GM18526 (cell line): Measurements from ENCODE around the gene CBFB.

ENCODE experiments used
- POLR2A ChIP-seq: IDR thresholded peaks from 3 replicates; pipeline ENCODE4 v1.6.1; 2011; ENCODE audit not compliant: insufficient read length; ENCODE audit errors: extremely low read depth

The CBFB gene

DNA sequence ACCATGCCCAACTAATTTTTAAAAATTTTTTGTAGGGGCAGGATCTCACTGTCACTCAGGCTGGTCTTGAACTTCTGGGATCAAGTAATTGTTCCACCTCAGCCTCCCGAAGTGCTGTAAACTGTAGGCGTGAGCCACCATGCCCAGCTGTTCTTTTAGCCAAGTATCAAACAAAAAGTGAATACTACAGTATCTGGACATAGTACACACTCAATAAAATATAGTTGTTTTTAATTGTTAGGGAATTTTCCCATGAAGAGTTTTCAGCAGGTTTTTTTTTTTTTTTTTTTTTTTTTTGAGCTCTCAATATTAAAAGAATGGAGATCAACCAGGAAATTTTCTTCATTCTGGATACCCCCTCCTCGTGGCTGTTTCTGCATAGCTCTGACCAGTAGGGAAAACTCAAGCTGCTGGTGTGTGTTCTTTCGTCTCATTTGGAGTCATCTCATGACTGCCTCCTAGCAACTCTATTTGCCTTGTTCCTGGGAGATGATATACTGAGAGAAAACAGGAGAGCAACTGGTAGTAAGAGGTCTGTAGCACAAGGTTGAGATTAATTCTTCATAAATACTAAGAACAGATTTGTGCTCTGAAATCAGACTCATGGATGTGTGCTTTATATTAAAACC is 64.3 kb downstream of the CBFB start:
- no peak for TF ChIP-seq POLR2A

DNA sequence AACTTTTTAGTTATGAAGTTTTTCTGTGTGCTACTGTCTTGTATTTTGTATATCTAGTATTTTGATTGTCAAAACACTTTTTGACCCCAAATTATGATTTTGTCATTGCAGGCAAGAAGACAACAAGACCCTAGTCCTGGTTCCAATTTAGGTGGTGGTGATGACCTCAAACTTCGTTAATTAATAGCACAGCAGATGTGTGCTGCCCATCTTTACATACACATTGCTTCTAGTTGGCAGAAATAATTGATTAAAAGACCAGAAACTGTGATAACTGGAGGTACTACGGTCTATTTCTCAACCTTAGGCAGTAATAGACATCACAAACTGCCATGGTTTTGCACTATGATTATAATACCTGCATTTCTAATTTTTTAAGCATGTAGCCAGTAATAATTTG is 69.7 kb downstream of the CBFB start:
- no peak for TF ChIP-seq POLR2A

DNA sequence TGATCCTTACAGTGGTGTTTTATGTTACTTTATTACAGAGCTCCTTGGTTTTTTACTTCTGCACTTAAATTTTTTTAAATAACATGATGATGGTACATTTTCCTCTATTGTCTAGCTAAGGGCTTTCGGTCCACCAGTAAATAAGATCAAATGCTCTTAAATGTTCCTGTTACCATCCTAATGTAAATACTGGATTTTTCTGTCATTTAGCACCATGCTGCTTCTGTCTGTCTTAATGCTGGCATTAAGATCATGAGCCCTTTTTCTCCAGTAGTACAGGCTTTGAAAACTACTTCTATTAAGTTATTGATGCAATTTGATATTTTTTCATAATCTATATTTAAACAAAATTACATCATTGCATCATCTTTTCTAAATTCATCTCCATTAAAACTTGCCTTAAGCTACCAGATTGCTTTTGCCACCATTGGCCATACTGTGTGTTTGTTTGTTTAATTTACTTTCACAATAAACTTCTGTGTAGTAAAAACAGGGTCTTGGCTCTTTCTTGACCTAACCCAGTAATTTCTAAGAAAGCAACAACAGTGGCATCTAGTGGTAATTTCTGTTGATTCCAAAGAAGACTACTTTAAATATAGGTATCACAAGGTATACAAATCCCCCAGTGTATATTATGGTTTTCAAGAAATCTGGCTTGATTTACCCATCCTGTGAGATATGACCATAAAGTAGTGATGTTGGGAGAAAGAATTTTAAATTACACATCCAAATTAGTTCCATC is 71.8 kb downstream of the CBFB start:
- TF ChIP-seq POLR2A, result no peak

DNA sequence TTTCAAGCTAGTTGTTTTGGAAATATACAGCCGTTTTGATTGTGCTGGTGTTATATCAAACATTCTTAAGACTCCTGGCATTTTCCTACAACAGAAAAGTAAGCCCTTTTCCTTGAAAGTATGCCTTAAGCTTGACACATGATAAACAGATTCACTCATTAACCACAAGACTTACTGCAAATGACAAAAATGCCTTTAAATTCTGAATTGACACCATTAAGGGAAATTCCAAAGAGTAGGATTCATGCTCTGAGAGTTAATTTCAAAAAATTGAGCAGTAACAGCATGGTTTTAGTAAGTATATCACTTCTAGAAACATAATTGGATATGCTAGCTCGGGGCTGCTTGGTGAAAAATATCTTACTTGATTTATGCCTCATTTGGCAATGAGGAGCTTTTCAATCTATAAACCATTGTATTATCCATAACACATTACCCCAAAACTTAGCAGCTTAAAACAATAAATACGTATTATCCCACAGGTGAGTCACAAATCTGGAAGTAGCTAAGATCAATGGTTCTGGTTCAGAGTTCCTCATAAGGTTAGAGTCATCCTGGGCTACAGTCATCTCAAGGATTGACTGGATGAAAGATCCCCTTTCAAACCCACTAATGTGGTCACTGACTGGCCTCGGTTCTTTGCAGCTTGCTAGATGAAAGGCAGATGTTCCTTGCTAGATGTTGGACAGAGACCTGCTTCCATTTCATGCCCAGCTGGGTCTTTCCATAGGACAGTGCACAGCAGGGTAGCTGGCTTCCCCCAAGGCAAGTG is 72.5 kb downstream of the CBFB start:
- no peak for TF ChIP-seq POLR2A

DNA sequence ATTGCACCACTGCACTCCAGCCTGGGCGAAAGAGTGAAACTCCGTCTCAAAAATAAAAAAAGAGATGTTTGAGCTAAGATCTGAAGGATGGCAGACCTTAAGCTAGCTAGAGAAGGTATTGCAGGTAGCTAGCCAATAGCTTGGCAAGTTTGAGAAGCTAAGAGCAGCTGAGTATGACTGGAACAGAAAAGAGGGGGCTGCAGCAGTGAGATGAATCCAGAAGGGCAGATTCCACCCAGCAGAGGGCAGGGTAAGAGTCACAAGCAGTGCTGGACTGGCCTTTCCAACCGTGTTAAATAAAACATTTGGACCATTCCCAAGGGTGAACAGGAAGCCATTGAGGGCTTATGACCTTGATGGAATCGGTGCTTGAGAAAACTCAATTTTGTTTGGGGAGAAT is 75.1 kb downstream of the CBFB start:
- no peak for TF ChIP-seq POLR2A

DNA sequence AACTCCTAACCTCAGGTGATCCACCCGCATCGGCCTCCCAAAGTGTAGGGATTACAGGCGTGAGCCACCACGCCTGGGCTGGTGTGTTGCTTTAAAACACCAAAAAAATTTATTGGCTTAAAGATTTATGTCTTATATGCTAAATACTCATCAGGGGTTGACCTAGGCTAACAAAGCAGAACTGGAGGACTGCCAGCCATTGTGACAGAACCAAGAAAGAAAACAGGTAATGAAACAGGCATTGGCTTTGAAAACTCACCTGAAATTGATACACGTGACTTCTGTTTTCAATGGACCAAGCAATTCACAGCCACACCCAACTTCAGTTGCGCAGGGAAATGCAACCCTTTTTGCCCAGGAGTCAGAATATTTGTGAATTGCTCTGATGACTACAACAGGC is 75.9 kb downstream of the CBFB start:
- no peak for TF ChIP-seq POLR2A

DNA sequence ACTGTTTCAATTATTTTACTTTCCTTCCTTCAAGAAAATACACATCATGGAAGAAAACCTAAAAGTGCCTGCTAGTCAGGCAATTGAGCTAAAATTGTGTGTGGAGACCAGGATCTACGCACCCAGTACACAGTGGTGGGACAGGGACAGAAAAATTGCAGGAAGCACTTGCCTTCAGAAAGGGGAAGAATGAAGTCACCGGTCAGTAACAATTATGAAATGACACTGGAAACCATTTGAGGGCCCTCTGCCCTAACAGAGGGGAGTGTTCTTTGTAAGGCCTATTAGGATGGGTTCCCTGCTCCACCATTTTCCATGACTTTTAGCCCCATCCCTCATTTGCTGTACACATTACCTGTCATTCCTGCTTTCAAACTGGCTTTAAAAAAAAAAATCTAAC is 76.3 kb downstream of the CBFB start:
- TF ChIP-seq POLR2A, result no peak

DNA sequence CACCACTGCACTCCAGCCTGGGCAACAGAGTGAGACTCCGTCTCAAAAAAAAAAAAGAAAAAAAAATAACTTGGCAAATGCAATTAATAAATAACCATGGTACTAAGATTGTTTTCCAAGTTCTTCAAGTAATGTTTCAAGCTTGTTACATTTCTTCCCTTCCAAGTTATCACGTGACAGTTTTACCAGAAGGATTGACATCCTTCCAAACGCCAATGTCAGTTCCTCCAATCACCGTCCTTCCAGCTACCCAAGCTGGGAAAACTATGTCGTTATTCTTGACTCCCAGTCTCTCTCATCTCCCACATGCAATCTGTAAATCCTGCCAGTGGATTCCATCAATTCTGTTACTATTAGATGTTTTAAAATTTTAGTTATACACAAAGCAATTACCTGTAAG is 76.9 kb downstream of the CBFB start:
- TF ChIP-seq POLR2A, result no peak

DNA sequence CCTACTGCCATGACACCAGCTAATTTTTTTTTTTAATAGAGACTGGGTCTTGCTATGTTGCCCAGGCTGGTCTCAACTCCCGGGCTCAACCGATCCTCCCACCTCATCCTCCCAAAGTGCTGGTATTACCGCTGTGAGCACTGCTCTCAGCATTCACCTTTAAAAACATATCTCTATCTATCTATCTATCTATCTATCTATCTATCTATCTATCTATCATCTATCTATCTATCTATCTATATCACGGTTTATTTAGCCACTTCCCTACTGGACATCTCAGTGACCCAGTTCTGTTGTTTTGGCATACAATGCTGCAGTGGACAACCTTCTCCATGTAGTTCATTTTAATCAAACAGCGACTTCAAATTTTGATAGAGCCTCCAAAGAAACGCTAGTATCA is 79.5 kb downstream of the CBFB start:
- no peak for TF ChIP-seq POLR2A

DNA sequence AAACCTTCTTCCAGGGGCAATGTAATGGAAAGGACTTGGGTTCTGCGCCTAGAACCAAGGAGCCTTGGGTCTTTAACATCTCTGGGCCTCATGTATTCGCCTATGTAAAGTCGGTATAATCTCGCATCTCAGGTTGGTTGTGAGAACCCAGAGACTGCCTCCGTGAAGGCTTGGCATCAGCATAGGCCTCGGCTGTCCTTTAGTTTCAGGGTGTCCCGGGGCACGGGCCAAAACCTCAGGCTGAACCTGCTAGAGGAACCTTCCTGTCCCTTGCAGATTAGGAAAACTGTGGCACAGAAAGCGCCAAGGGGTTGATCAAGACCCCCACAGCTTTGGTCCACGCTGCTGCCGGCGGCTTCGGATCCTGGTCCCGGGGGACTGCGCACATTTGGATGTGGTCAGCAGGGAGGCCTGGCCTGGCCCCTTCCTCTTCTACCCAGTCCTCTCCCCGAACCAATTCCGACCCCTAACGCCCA is 80.0 kb downstream of the CBFB start:
- no peak for TF ChIP-seq POLR2A

DNA sequence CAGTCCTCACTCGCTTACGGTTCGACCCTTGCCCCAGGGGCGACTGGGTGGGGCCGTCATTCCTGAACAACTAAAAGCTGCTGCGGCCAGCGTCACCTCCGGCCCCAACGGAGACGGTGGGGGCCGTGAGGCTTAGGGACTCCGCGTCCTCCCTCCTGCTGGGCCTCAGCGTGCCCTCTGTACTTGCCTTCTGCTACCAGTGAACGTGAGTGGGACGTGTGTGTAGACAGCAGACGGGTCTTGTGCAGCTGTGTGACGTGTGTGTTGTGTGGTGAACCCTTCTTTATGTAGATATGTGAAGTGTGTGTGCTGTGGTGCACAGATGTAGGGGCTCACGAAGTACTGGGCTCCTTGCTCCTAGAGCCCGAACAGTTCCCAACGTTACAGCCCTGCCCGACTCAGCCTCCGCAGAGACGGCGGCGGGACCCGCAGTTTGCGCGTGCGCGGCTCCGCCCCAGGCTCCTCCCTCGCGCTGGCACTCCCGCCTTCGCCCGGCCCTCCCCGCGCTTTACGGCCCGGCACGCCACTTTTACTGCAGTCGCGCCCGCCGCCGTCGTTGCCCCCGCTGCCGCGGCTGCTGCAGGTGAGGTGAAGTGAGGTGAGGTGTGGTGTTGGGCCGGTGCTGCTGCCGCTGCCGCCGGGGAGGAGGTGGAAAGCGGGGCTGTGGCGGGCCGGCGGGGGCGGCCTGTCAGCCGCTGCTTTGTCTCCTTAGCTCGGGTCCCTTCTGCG is 80.6 kb downstream of the CBFB start, which contains the start of gene PHAF1:
PHAF1 (plus strand) TSS at position 535 of the 729 bp plus-strand sequence. CDS start 235 bp downstream, outside the sequence.
- TF ChIP-seq POLR2A, result peak; percentile 86

DNA sequence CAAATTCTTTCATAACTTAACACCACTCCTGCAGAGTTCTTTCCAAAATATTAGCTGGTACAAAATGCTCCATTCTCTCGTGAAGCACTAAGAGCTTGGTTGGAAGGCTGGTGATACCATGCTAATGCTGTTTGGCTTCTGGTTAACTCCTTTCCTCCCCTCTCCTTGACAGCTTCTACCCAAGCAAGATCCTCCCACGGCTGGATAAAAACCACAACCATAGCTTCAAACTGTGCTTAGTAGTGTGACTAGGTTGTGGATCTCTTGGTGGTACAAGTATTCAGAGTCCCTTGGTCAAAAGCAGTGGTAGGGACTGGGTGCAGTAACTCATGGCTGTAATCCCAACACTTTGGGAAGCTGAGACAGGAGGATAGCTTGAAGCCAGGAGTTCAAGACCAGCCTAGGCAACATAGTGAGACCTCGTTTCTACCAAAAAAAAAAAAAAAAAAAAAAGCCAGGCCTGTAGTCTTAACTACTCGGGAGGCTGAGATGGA is 83.0 kb downstream of the CBFB start:
- no peak for TF ChIP-seq POLR2A

DNA sequence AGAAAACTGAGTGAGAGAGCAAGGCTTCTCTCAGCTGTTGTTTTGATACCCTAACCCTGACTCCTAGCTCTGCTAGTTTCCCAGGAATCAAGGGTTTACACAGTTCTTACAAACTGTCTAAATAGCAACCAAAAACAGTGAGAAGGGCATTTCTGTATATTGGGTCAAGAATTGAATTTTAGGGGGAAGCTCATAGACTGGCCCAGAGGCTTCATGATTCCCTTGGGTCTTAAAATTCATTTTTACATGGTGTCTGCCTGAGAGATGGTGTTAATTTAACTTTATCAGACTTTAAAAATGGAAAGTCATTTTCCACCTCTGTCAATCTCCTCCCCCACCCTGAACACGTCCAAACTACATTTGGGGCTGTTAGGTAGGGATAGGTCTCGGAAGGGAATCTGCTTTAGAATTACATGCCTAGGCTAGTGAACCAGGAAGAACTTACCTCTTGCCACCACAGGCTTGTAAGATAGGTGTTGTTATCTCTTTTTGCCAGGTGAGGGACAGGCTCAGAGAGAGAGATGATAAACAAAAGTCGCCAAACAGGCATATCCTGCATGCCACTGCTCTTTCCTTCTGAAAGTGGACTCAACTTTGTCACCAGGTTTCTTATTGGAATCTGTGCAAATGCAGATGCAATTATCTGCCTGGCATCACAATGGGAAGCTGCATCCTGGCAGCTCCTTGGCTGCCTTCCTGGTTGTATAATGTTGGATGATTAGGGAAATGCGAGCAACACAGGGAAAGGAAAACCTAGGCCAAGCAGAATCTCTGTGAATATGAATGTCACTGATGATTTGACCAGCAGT is 83.8 kb downstream of the CBFB start:
- no peak for TF ChIP-seq POLR2A

DNA sequence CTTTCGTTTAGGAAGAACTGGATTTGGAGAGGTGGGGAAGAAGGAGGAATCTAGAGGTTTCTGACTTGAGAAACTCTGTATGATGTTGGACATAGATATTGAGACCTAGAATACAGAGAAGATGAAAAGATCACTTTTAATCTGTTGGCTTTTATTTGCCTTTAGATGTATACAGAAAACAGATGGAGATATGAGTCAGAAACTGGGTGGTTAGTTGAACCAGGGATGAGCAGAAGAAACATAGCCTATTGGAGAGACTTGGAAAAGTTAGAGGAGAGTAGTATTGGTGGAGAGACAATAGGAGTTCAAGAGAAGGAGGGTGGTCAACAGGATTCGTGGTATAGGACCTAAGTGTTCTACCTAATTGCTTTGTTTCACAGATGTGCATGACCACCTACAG is 85.8 kb downstream of the CBFB start:
- no peak for TF ChIP-seq POLR2A
